OCI-LY7 (cell line): ENCODE results near the gene FUBP3. TPM values are rescaled to one million over a fixed set of nuclear protein-coding genes. Genes with fewer than 3 reads are reported as not detected.

Experiments used
- BruUV-seq: library from RNA; stranded (reverse); fragments of 400-500 nt; replicated peaks from 2 replicates; lab custom pipeline; 2021; lab: Mats Ljungman, UMichigan
- CTCF ChIA-PET: fragments of 300-600 bp; sonication (Branson Sonifier 250); formaldehyde crosslinking; loops from one replicate; lab custom pipeline; 2022; ENCODE audit warnings: antibody characterized with exemption; ENCODE audit not compliant: unreplicated experiment; lab: Charles Lee
- POLR2A ChIA-PET: fragments of 300-600 bp; sonication (Branson Sonifier 250); formaldehyde crosslinking; loops from one replicate; lab custom pipeline; 2022; ENCODE audit warnings: antibody characterized with exemption; lab: Charles Lee
- DNase-seq: peaks from one replicate; pipeline ENCODE4 v3.0.0-alpha.2; 2015; ENCODE audit warnings: low spot score
- H2AFZ ChIP-seq: fragments of 200-600 bp; sonication (generic), shearing (Covaris generic); 2 replicates; pipeline ENCODE4 v1.6.1; 2014; ENCODE audit warnings: mild to moderate bottlenecking, antibody characterized with exemption, low read length, moderate library complexity
- H3K27ac ChIP-seq: fragments of 200-600 bp; sonication (generic); 2 replicates; pipeline ENCODE4 v1.5.1; 2014; ENCODE audit warnings: mixed run types, low read depth, mild to moderate bottlenecking, moderate library complexity, low read length, inconsistent platforms; ENCODE audit not compliant: poor library complexity, severe bottlenecking
- H3K36me3 ChIP-seq: fragments of 200-600 bp; sonication (generic); 2 replicates; pipeline ENCODE4 v1.6.1; 2014; ENCODE audit warnings: mild to moderate bottlenecking, antibody characterized with exemption, low read length, moderate library complexity, mixed read lengths; ENCODE audit not compliant: insufficient read depth
- H3K4me1 ChIP-seq: fragments of 200-600 bp; sonication (generic); 2 replicates; pipeline ENCODE4 v1.5.1; 2014; ENCODE audit warnings: mild to moderate bottlenecking, low read length; ENCODE audit not compliant: insufficient read depth, poor library complexity, severe bottlenecking
- H3K4me2 ChIP-seq: fragments of 200-600 bp; sonication (generic); 2 replicates; pipeline ENCODE4 v1.6.1; 2014; ENCODE audit warnings: mild to moderate bottlenecking, low read length
- H3K4me3 ChIP-seq: fragments of 200-600 bp; sonication (generic); 2 replicates; pipeline ENCODE4 v1.5.1; 2014; ENCODE audit warnings: mild to moderate bottlenecking, low read depth, low read length; ENCODE audit not compliant: poor library complexity, severe bottlenecking
- H3K79me2 ChIP-seq: fragments of 200-600 bp; sonication (generic); 2 replicates; pipeline ENCODE4 v1.6.1; 2016; ENCODE audit warnings: low read depth, mild to moderate bottlenecking, low read length, moderate library complexity, mixed read lengths; ENCODE audit not compliant: insufficient read depth
- H3K9me2 ChIP-seq: fragments of 200-600 bp; sonication (generic); 2 replicates; pipeline ENCODE4 v1.6.1; 2016; ENCODE audit warnings: mild to moderate bottlenecking, low read length, mixed read lengths; ENCODE audit not compliant: insufficient read depth
- H3K9me3 ChIP-seq: fragments of 200-600 bp; sonication (generic); 2 replicates; pipeline ENCODE4 v1.6.1; 2014; ENCODE audit warnings: mild to moderate bottlenecking, mixed run types, low read length, mixed read lengths
- H4K20me1 ChIP-seq: fragments of 200-600 bp; sonication (generic); 2 replicates; pipeline ENCODE4 v1.6.1; 2014; ENCODE audit warnings: mild to moderate bottlenecking, antibody characterized with exemption, low read length, moderate library complexity, mixed read lengths; ENCODE audit not compliant: insufficient read depth
- EZH2phosphoT487 ChIP-seq: fragments of 200-600 bp; sonication (generic); IDR thresholded peaks from 2 replicates; pipeline ENCODE4 v1.6.1; 2018; ENCODE audit warnings: low read depth, borderline replicate concordance, mild to moderate bottlenecking, mixed run types, antibody characterized with exemption, low read length, moderate library complexity, mixed read lengths
- intact Hi-C: fragments of 100-400 bp; cut with micrococcal nuclease; formaldehyde crosslinking; loops from one replicate; pipeline ENCODE4 v1.10.0; 2022; ENCODE audit not compliant: unreplicated experiment
- total RNA-seq, 2 experiments: library from RNA; depleted of rRNA in 1 of 2; stranded (reverse); fragments of >200 nt in 1 of 2; shearing (Covaris generic) in 1 of 2; gene quantifications; 2 replicates each; pipeline ENCODE4 v1.2.3, GENCODE V29; 2014 to 2022
- TF ChIP-seq, protein P1 (sequence below): fragments of 200-600 bp; sonication (generic); conservative IDR thresholded peaks from 2 replicates; pipeline ENCODE4 v1.5.1; 2014; ENCODE audit warnings: mild to moderate bottlenecking, antibody characterized with exemption, low read length, moderate library complexity, mixed read lengths

FUBP3 gene
- total RNA-seq, 2 experiments from 2014 or later: 62.3 to 78.3 TPM

DNA sequence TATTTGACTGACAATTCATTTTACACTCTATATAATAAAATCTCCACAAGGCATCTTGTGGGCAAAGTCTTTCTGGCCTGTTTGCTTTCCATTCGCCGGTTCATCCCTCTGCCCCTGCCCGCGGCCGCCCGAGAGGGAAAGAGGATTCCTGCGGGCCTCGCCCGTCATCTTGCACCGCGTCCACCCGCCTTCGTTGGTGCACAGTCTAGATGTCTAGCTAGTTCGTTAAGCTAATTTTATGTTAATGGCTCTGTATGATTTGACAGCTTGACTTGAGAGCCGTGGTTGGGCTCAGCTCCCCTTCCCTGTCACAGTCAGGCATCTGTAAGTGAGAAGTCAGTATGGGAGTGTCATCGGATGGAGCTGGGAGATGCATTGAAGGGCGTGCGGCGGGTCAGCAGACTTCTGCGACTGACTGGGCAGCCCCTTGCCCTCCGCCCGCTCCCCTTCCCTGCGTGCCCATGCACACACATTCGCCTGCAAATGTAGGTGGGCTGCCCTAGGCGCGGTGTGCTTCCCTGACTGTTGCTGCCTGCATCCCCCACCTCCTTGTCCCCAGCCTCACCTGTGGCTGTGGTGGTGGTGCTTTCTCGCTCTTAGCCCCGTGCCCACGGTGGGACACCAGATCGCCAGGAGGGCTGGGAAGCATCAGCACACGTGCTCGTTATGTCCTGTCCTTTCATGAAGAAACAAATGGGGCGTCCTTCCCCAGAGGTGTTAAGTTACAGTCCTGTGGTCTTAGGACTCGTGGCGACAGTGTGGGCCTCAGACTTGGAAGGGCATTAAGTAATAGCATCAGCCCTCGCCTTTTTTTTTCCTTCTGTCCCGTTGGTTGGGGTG lies 59.1 kb downstream of the FUBP3 start:
- POLR2A ChIA-PET: no interaction called here
- intact Hi-C loops: no loop called here
- peaks cover 16% of the 10 kb centered on the region; the same call in 1 of the 2 replicates for H3K36me3 ChIP-seq
- TF ChIP-seq, protein P1, sequence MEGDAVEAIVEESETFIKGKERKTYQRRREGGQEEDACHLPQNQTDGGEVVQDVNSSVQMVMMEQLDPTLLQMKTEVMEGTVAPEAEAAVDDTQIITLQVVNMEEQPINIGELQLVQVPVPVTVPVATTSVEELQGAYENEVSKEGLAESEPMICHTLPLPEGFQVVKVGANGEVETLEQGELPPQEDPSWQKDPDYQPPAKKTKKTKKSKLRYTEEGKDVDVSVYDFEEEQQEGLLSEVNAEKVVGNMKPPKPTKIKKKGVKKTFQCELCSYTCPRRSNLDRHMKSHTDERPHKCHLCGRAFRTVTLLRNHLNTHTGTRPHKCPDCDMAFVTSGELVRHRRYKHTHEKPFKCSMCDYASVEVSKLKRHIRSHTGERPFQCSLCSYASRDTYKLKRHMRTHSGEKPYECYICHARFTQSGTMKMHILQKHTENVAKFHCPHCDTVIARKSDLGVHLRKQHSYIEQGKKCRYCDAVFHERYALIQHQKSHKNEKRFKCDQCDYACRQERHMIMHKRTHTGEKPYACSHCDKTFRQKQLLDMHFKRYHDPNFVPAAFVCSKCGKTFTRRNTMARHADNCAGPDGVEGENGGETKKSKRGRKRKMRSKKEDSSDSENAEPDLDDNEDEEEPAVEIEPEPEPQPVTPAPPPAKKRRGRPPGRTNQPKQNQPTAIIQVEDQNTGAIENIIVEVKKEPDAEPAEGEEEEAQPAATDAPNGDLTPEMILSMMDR: no peak
- TF ChIP-seq EZH2phosphoT487: no peak
- H3K4me1 ChIP-seq: no peaks in the 10 kb centered on the region
- no peak overlapping the region for H2AFZ ChIP-seq
- BruUV-seq: no TSS peak
- no peaks in the 10 kb centered on the region for H3K9me3 ChIP-seq
- no peaks in the 10 kb centered on the region for H3K9me2 ChIP-seq
- no peaks in the 10 kb centered on the region for H3K79me2 ChIP-seq
- CTCF ChIA-PET: no interaction called here
- no peak overlapping the region for H3K4me3 ChIP-seq
- H3K27ac ChIP-seq: no peak overlapping the region
- no peaks in the 10 kb centered on the region for H4K20me1 ChIP-seq
- DNase-seq: no peak
- no peak overlapping the region for H3K4me2 ChIP-seq

GRCh38 chr9:130639124-130639765 lies 59.9 kb downstream of the FUBP3 start:
- no peaks in the 10 kb centered on the region for H3K9me3 ChIP-seq
- no peak overlapping the region for H3K4me2 ChIP-seq
- TF ChIP-seq, protein P1: no peak
- no peak for TF ChIP-seq EZH2phosphoT487
- no peaks in the 10 kb centered on the region for H3K9me2 ChIP-seq
- no peak overlapping the region for H3K27ac ChIP-seq
- no peaks in the 10 kb centered on the region for H4K20me1 ChIP-seq
- H3K4me3 ChIP-seq: no peak overlapping the region
- CTCF ChIA-PET: no interaction called here
- H3K79me2 ChIP-seq: no peaks in the 10 kb centered on the region
- H3K36me3 ChIP-seq: peaks cover 16% of the 10 kb centered on the region; the same call in 1 of the 2 replicates
- intact Hi-C loops: no loop called here
- POLR2A ChIA-PET: no interaction called here
- BruUV-seq: no TSS peak
- no peak overlapping the region for H2AFZ ChIP-seq
- DNase-seq: no peak
- no peaks in the 10 kb centered on the region for H3K4me1 ChIP-seq
